Sigmoid colon (tissue), 7 donors: Measurements from ENCODE around the gene ABCA13. TPM values are rescaled to one million over a fixed set of nuclear protein-coding genes. Genes with fewer than 3 reads are reported as not detected.

ENCODE experiments used
- DNase-seq: peaks from one replicate; pipeline ENCODE4 v3.0.0-alpha.2; 2019
- H3K27ac ChIP-seq, 4 donors: fragments of 200-600 bp; sonication (generic); one replicate each; pipeline ENCODE4 v1.5.1; 2016 to 2019; ENCODE audit warnings: mild to moderate bottlenecking in 1 of 4
- H3K27me3 ChIP-seq, 3 donors: fragments of 200-600 bp; sonication (generic); one replicate each; pipeline ENCODE4 v1.5.1; 2019; ENCODE audit warnings: mild to moderate bottlenecking in 1 of 3
- H3K36me3 ChIP-seq, 4 donors: fragments of 200-600 bp; sonication (generic); one replicate each; pipeline ENCODE4 v1.5.1; 2016 to 2019
- H3K4me1 ChIP-seq, 4 donors: fragments of 200-600 bp; sonication (generic); one replicate each; pipeline ENCODE4 v1.5.1; 2017 to 2019
- H3K4me3 ChIP-seq, 4 donors: fragments of 200-600 bp; sonication (generic); one replicate each; pipeline ENCODE4 v1.5.1; 2017 to 2019; ENCODE audit warnings: mild to moderate bottlenecking in 2 of 4, moderate library complexity in 1 of 4
- H3K9me3 ChIP-seq, 4 donors: fragments of 200-600 bp in 3 of 4; sonication (generic) in 3 of 4; one replicate each; pipeline versions ENCODE4 v1.5.1 to v1.6.1; 2013 to 2019
- EP300 ChIP-seq, 4 donors: sonication (generic); formaldehyde crosslinking; IDR thresholded peaks; one replicate each; pipeline ENCODE4 v1.6.1; 2017; ENCODE audit warnings: antibody characterized with exemption in 4 of 4
- POLR2A ChIP-seq, 2 donors: fragments of 450-650 bp; IDR thresholded peaks; one replicate each; pipeline ENCODE4 v1.6.1; 2016; ENCODE audit warnings: antibody characterized with exemption in 2 of 2, mild to moderate bottlenecking in 2 of 2, moderate library complexity in 2 of 2
- POLR2AphosphoS5 ChIP-seq, 4 donors: sonication (generic); formaldehyde crosslinking; IDR thresholded peaks; one replicate each; pipeline ENCODE4 v1.6.1; 2017; ENCODE audit warnings: antibody characterized with exemption in 4 of 4
- WGBS, 2 donors: extraction: QIAGEN DNeasy Blood & Tissue Kit; methylation state at CpG; one replicate each; pipeline ENCODE4 v1.1.7; 2013; 5-methylcytosine and 5-hydroxymethylcytosine counted together
- intact Hi-C: fragments of 100-400 bp; cut with DNase I; formaldehyde crosslinking; loops from one replicate; pipeline ENCODE4 v1.15.1; 2023
- polyA plus RNA-seq, 3 donors: library from polyadenylated mRNA; stranded (reverse); fragments of 200-250 nt; gene quantifications; one replicate each; pipeline ENCODE4 v1.2.3, GENCODE V29; 2013
- total RNA-seq, 4 donors: library from RNA; depleted of rRNA; stranded (reverse); fragments of >200 nt; gene quantifications; one replicate each; pipeline ENCODE4 v1.1.0, GENCODE V29; 2016
- TF ChIP-seq, protein P1 (sequence below), 4 experiments: fragments of 450-650 bp in 3 of 4; fragments of 200-600 bp in 1 of 4; IDR thresholded peaks; one replicate each; pipeline ENCODE4 v1.5.1; 2016 to 2019; ENCODE audit warnings: antibody characterized with exemption in 4 of 4, mild to moderate bottlenecking in 3 of 4, moderate library complexity in 2 of 4
- donor health status: healthy with polysubstance abuse.
- donor health status: Bipolar disorder and iron deficiency.
- donor health status: healthy.

Gene ABCA13
- total and polyA plus RNA-seq, 7 donors: under 0.01 to 0.71 (median 0.14) TPM; not detected in 2

DNA sequence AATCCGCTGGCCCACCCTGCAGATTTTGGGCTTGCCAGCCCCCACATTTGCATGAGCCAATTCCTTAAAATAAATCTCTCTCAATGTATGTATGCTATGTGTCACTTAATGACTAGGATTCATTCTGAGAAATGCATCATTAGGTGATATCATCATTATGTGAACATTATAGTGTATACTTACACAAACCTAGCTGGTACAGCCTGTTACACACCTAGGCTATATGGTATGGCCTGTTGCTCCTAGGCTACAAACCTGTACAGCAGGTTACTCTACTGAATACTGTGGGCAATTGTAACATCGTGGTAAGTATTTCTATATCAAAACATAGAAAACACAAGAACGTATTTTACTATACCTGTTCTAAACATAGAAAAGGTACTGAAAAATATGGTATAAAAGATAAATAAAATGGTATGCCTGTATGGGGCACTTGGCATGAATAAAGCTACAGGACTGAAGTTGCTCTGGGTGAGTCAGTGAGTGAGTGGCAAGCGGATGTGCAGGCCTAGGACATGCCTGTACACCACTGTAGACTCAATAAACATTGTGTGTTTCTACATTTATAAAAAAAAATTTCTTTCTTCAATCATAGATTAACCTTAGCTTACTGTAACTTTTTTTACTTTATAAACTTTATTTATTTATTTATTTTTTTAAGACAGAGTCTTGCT lies 135.9 kb downstream of the ABCA13 start:
- H3K9me3 ChIP-seq: no peaks in the 10 kb centered on the region
- TF ChIP-seq POLR2A (IDR thresholded peaks at IDR 0.05) (no peak), POLR2AphosphoS5 (IDR thresholded peaks at IDR 0.05) (no peak), EP300 (IDR thresholded peaks at IDR 0.05) (no peak)
- TF ChIP-seq, protein P1, sequence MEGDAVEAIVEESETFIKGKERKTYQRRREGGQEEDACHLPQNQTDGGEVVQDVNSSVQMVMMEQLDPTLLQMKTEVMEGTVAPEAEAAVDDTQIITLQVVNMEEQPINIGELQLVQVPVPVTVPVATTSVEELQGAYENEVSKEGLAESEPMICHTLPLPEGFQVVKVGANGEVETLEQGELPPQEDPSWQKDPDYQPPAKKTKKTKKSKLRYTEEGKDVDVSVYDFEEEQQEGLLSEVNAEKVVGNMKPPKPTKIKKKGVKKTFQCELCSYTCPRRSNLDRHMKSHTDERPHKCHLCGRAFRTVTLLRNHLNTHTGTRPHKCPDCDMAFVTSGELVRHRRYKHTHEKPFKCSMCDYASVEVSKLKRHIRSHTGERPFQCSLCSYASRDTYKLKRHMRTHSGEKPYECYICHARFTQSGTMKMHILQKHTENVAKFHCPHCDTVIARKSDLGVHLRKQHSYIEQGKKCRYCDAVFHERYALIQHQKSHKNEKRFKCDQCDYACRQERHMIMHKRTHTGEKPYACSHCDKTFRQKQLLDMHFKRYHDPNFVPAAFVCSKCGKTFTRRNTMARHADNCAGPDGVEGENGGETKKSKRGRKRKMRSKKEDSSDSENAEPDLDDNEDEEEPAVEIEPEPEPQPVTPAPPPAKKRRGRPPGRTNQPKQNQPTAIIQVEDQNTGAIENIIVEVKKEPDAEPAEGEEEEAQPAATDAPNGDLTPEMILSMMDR (IDR thresholded peaks at IDR 0.05): no peak
- WGBS, 2 donors: 88 to 91% methylated on average over 4 of the region's 4 CpGs
- H3K4me3 ChIP-seq: no peak overlapping the region
- no peaks in the 10 kb centered on the region for H3K27me3 ChIP-seq
- no peak overlapping the region for H3K27ac ChIP-seq
- H3K36me3 ChIP-seq: no peaks in the 10 kb centered on the region
- intact Hi-C loops: no loop called here
- H3K4me1 ChIP-seq: no peaks in the 10 kb centered on the region
- DNase-seq: no peak

DNA sequence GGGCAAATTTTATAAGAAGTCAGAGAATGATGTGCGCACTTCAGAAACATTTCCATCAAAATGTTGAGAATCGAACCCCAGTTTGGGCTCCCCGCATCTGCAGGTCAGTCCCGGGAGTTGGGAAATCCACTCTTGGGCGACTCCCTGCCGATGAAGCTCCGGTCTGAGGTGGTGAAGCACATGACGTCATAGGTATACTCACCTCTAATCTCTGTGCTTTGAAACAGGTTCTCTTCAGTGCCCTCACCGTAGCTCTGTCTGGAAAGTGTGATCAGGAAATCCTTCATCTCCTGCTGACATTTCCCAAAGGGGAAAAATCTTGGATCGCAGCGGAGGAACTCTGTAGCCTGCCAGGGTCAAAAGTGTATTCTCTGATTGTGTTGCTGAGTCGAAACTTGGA lies 138.5 kb downstream of the ABCA13 start:
- TF ChIP-seq POLR2A (IDR thresholded peaks at IDR 0.05): no peak
- TF ChIP-seq EP300 (IDR thresholded peaks at IDR 0.05): no peak
- no peak for TF ChIP-seq POLR2AphosphoS5 (IDR thresholded peaks at IDR 0.05)
- TF ChIP-seq, protein P1 (IDR thresholded peaks at IDR 0.05): no peak
- Histone ChIP-seq H3K27ac (no peak overlapping the region), H3K27me3 (no peaks in the 10 kb centered on the region), H3K4me1 (no peaks in the 10 kb centered on the region), H3K36me3 (no peaks in the 10 kb centered on the region), H3K9me3 (no peaks in the 10 kb centered on the region), H3K4me3 (no peak overlapping the region)
- DNase-seq: no peak
- 92 to 93% methylated on average over 12 of the region's 12 CpGs for WGBS, 2 donors
- intact Hi-C loops: no loop called here

DNA sequence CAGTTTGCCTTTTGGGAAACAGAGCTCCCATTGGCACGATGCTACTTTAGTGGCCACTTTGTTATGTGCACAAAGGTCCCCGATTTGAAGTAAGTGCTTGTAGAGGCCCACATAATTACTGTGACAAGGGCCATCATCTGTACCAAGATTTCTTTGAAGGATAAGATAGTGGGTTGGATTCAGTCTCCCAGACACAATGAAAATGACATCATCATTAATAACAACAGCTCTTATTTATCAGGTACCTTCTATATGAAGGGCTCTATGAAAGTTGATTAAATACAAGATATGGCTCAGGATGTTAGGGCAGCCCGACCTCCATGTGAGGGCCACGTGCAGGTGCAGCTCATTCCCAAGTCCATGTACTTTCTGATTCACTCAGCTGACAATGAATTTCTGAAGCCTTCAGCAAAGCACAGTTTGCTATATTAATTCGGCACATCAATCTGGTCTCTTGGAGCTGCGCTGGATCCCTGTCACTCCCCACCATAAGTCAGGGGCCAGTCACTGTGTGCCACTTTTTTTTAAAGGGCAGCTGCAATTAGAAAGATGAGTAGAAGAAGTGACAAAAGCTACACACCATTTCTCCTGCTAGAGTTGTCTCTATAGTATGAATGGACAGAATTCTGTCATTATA lies 140.3 kb downstream of the ABCA13 start:
- H3K4me3 ChIP-seq: no peak overlapping the region
- WGBS, 2 donors: 81 to 84% methylated on average over 6 of the region's 6 CpGs
- H3K27me3 ChIP-seq: no peaks in the 10 kb centered on the region
- TF ChIP-seq, protein P1 (IDR thresholded peaks at IDR 0.05): no peak
- no peak for TF ChIP-seq EP300 (IDR thresholded peaks at IDR 0.05)
- H3K27ac ChIP-seq: no peak overlapping the region
- DNase-seq: no peak
- H3K9me3 ChIP-seq: no peaks in the 10 kb centered on the region
- H3K36me3 ChIP-seq: no peaks in the 10 kb centered on the region
- intact Hi-C loops: no loop called here
- no peaks in the 10 kb centered on the region for H3K4me1 ChIP-seq

DNA sequence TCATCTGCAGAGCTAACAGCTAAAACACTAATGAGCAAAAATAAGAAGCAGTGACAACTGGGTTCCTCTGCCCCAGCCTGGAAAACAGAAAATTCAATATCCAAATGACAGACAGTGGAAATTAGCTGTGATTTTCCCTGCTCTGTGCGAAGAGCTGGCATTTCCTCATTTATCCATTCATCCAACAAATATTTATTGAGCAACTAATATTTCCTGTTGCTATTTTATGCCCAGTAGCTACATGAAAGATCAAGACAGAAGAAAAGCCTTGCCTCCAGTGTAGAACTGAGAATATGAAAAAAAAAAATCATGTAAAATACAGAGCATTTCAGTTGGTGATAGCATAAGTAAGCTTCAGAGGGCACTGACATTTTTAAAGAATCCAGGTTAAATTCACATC lies 140.9 kb downstream of the ABCA13 start:
- no peaks in the 10 kb centered on the region for H3K9me3 ChIP-seq
- intact Hi-C loops: no loop called here
- H3K27ac ChIP-seq: no peak overlapping the region
- no peaks in the 10 kb centered on the region for H3K27me3 ChIP-seq
- DNase-seq: no peak
- H3K4me3 ChIP-seq: no peak overlapping the region
- no peaks in the 10 kb centered on the region for H3K36me3 ChIP-seq
- H3K4me1 ChIP-seq: no peaks in the 10 kb centered on the region
- WGBS, 2 donors: 83 to 85% methylated on average over 1 of the region's 1 CpG
- TF ChIP-seq EP300 (IDR thresholded peaks at IDR 0.05) (no peak), POLR2AphosphoS5 (IDR thresholded peaks at IDR 0.05) (no peak), POLR2A (IDR thresholded peaks at IDR 0.05) (no peak)
- TF ChIP-seq, protein P1 (IDR thresholded peaks at IDR 0.05): no peak
